Hematopoietic multipotent progenitor cell treated with erythropoietin and hydrocortisone succinate and interleukin-3 and kit ligand, for 6 days (in vitro differentiated cells): ENCODE results near the gene LRP5.
"Not testable (repeated sequence)": the region's sequence is repeated elsewhere in the genome, so short reads cannot be mapped to it uniquely, and the experiment has no call there.

Experiments used
- DNase-seq: peaks from one replicate; pipeline ENCODE4 v3.0.0-alpha.2; 2015

The LRP5 gene

DNA sequence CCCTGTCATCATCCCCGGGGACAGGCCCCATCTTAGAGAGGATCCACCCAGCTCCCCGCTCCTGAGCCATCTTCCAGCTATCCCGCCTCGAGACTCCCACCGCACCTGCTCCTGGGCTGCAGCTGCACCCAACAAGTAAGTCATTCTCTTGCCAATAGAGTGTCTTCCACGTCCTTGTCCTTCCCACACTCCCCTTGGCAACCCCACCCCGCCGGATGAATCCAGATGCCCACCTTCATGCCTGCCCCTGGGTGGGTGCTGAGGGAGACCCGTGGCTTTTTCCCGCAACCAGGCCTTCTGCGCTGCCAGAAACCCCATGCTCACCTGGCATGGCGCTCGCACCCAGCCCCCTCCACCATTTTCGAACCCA lies 29.5 kb upstream of the LRP5 start:
- no peak for DNase-seq

DNA sequence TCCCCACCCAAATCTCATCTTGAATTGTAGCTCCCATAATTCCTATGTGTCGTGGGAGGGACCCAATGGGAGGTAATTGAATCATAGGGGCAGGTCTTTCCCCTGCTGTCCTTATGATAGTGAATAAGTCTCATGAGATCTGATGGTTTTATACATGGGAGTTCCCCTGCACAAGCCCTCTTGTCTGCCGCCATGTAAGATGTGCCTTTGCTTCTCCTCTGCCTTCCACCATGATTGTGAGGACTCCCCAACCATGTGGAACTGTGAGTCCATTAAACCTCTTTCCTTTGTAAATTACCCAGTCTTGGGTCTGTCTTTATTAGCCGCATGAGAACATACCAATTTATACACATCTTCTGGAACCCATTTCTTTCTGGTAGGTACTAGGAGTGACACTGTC lies 27.8 kb upstream of the LRP5 start:
- DNase-seq, result not testable (repeated sequence)

- peak; percentile 68 for DNase-seq
Measured at GRCh38 chr11:68287419-68287818, 25.0 kb upstream of the LRP5 start.

DNA sequence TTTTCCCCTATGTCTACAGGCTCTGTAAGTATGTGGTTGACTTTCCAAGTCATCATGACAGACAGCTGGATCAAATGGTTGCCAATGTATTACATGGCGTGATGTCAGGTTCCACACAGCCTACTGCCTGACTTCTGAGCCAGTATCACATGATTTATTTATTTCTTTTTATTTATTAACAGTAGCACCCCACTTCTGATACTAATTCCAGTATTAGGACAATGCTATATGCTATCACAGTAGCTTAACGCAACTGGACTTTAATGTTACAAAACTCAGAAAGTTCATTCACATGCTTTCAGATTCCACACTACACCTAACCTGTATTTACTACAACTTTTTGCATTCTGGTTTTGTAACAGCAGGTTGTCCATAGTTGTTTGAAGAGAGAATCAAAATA lies 22.9 kb upstream of the LRP5 start:
- no peak for DNase-seq

GRCh38 chr11:68293708-68294107 lies 18.7 kb upstream of the LRP5 start:
- no peak for DNase-seq

GRCh38 chr11:68295271-68295670 lies 17.1 kb upstream of the LRP5 start:
- DNase-seq, result no peak

- DNase-seq, result no peak
Measured at GRCh38 chr11:68295940-68296339, 16.5 kb upstream of the LRP5 start.

DNA sequence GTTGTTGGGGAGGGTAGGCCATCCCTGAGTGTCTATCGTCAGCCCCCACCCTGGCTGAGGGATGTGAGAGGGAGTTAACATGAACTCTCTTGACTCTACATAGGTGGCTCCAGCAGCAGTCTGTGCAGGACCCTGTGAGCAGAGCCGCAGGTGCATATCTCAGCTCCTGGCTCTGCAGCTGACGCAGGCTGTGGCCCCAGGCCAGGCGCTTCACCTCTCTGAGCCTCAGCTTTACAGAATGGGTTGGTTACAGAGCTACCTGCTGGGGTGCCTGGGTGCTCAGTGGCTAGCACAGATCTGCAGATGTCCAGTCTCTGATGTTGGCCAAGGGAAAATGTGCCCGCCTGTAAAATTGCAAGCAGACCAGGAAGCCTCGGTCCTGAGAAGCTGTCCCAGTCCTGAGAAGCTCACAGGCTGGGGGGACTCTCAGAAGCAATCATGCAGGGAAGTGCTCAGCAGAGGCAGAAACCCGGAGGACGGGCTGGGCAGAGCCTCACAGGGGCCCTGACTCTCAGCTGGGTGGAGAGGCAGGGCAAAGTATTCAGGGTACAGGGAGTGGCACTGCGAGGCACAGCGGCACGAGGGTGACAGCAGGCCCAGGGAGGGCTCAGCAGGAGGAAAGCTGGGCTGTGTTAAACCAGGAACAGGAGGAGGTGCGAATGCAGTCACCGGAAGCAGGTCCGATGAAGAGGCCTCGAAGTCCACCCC lies 15.9 kb upstream of the LRP5 start:
- no peak for DNase-seq

DNA sequence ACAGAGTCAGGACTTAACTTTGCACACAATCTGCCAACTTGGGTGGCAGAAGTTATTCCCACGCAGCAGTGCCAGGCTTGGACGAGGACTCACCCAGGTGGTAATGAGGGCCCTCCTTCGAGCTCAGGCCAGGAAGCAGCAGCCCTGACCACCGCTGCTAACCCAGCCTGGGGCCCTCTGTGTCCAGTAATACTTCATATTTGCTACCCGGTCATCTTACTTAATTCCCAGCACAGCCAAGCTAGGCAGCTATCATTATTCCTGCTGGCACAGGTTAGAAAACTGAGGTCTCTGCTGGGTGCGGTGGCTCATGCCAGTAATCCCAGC lies 15.4 kb upstream of the LRP5 start:
- DNase-seq, result no peak

DNA sequence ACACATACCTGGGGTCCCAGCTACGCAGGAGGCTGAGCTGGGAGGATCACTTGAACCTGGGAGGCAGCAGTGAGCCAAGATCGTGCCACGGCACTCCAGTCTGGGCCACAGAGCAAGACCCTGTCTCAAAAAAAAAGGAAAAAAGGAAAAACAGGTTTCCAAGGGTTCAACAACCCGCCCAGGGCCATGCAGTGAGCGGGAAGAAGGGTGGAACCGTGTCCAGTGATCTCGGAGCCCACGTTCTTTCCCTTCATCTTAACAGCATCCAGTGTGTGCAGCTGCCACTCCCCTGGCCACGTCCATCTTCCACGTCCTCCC lies 14.9 kb upstream of the LRP5 start:
- no peak for DNase-seq

DNA sequence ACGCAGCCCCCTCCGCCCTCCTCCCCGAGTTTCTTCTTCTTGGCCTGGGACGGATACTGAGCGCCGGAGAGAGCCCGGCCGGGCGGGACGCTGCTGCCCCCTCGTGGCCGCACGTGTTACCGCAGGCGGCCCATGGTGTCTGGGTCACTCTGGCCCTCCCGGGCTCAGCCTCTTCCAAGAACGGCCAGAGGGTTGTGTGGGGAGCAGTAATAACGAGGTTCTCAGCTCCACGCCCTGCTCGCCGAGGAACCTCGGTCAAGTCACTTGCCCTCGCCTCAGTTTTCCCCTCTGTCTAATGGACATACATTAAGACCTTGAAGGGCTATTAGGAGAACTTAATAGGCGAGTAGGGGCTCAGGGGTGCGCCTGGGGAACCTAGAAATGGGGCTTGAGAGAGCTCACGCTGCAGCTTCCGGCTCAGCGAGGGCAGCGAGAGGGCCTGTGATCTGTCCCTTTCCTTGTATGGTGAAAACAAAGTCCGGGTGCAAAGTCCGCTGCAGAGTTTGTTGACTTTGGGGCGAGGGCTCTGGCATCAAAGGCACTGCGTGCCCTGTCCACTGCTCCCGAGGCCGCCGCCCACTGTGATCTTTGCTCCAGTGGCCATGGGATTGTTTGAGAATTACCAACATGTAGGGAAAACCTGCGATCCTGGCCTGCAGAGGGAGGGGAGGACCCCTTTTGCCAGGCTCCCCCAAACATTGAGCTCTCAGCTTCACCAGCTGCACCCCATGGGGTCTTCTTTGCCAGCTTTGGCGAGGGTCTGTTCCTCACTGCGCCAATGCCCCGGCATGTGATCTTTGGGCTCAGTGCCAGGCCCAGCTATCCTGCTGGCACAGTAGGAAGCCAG lies 14.4 kb upstream of the LRP5 start:
- peak; percentile 80 for DNase-seq

- no peak for DNase-seq
Measured at GRCh38 chr11:68298659-68299516, 13.5 kb upstream of the LRP5 start.

GRCh38 chr11:68299517-68299879 lies 12.9 kb upstream of the LRP5 start:
- not testable (repeated sequence) for DNase-seq

- no peak for DNase-seq
Measured at GRCh38 chr11:68300076-68300830, 12.1 kb upstream of the LRP5 start.

GRCh38 chr11:68302256-68302655 lies 10.1 kb upstream of the LRP5 start:
- DNase-seq, result no peak

DNA sequence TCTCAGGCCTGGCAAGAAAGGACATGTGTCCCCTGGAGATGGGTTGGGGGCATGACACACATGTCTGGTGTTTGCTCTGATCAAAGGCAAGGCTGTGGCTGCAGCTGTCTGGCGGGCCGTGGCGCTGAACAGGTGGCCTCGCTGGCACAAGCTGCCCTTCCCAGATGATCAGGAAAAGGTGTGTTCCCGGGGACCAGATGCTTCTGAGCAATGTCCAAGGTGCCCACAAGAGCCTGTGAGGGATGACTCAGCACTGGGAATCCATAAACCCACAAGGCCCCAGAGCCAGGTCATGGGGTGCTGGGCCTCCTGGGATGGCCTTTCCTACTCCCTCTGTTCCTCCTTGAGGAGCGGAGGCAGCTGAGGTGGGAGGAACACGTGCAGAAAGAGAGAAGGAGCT lies 9.7 kb upstream of the LRP5 start:
- no peak for DNase-seq

GRCh38 chr11:68303083-68303482 lies 9.3 kb upstream of the LRP5 start:
- no peak for DNase-seq

- DNase-seq, result no peak
Measured at GRCh38 chr11:68303982-68304780, 8.2 kb upstream of the LRP5 start.

DNA sequence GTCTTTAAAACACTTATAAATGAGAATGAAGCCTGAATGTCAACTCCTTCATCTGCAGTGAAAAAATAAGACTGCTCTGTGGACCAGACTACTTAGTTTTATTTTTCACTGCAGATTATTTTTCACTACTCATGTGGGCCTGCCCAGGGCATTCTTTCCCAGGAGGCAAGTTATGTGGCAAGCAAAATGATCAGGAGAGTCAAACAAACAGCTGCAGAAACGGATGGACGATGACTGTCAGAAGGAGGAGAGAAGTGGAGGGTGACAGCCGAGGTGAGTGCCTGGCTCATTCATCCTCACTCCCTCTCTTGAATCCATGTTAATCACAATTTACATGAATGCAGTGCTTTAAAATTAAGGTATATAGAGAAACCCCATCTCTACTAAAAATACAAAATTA lies 5.8 kb upstream of the LRP5 start:
- no peak for DNase-seq

GRCh38 chr11:68308068-68308467 lies 4.3 kb upstream of the LRP5 start:
- DNase-seq, result no peak

DNA sequence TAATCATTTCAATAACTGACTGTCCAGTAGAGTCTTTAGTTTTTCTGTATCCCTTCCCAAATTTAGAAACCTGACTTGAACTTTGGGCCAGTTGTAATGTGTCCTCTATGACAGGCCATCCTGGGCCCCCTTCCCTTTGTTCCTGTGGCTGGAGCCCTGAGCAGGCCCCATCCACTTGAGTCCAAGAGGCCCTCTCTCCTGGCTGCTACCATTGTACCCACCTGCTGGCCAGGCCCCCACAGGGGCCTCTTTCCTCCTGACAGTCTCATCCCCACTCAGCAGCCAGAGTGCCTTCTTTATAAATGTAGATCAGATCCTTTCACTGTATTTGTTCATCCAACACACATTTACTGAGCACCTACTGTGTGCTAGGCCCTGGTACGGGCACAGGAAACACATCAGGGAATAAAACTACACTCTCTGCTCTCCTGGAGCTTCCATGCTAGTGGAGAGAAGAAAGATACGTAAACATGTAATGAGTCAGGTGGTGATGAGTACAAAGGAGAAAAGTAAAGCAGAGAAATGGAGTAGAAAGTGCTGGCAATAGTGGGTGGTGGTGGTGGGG lies 2.7 kb upstream of the LRP5 start:
- no peak for DNase-seq
